GM12878 (cell line): ENCODE results near the gene FOXO1. TPM values are rescaled to one million over a fixed set of nuclear protein-coding genes. Genes with fewer than 3 reads are reported as not detected.

Experiments used
- ASH2L ChIP-seq: fragments of 300-600, 200-600 bp; sonication (generic); IDR thresholded peaks from 2 replicates; pipeline ENCODE4 v1.6.1; 2017; ENCODE audit warnings: low read depth, mild to moderate bottlenecking, borderline replicate concordance
- BACH1 ChIP-seq: fragments of 450-650 bp; IDR thresholded peaks from 2 replicates; pipeline ENCODE4 v1.6.1; 2017; ENCODE audit warnings: mild to moderate bottlenecking, borderline replicate concordance
- EGR1 ChIP-seq, 2 experiments: IDR thresholded peaks; 1 replicate in 1 of 2; 2 replicates in 1 of 2; pipeline ENCODE4 v1.6.1; 2011 to 2012; ENCODE audit warnings: low read depth in 2 of 2, low read length in 2 of 2, borderline replicate concordance in 1 of 2, mild to moderate bottlenecking in 1 of 2, moderate library complexity in 1 of 2
- EP300 ChIP-seq, 2 experiments: fragments of 150-350 bp in 1 of 2; IDR thresholded peaks; 2 replicates each; pipeline ENCODE4 v1.6.1; 2011 to 2012; ENCODE audit warnings: low read depth in 2 of 2, low read length in 2 of 2, borderline replicate concordance in 1 of 2, improper control_type of control experiment in 1 of 2, inconsistent platforms in 1 of 2; ENCODE audit not compliant: control insufficient read depth in 1 of 2
- ESRRA ChIP-seq: IDR thresholded peaks from 2 replicates; pipeline ENCODE4 v1.6.1; 2012; ENCODE audit warnings: mild to moderate bottlenecking, low read length, improper control_type of control experiment
- FOXM1 ChIP-seq: IDR thresholded peaks from 2 replicates; pipeline ENCODE4 v1.6.1; 2012; ENCODE audit warnings: low read depth, mild to moderate bottlenecking, inconsistent platforms, low read length, moderate library complexity
- HCFC1 ChIP-seq: fragments of 150-350 bp; IDR thresholded peaks from 2 replicates; pipeline ENCODE4 v1.6.1; 2014; ENCODE audit warnings: low read length
- HDGF ChIP-seq: fragments of 450-650 bp; IDR thresholded peaks from 2 replicates; pipeline ENCODE4 v1.6.1; 2016; ENCODE audit warnings: antibody characterized with exemption
- JUNB ChIP-seq: IDR thresholded peaks from 2 replicates; pipeline ENCODE4 v1.6.1; 2016; ENCODE audit warnings: antibody characterized with exemption, mild to moderate bottlenecking
- NRF1 ChIP-seq: conservative IDR thresholded peaks from 2 replicates; pipeline ENCODE4 v1.6.1; 2011; ENCODE audit warnings: mild to moderate bottlenecking, low read depth, low read length, improper control_type of control experiment
- PAX5 ChIP-seq: IDR thresholded peaks from 2 replicates; pipeline ENCODE4 v1.6.1; 2011; ENCODE audit warnings: low read depth, low read length, borderline replicate concordance
- POU2F2 ChIP-seq: IDR thresholded peaks from 3 replicates; pipeline ENCODE4 v1.6.1; 2011; ENCODE audit warnings: low read depth, mild to moderate bottlenecking, low read length, borderline replicate concordance
- RBBP5 ChIP-seq: fragments of 200-600 bp; sonication (generic); conservative IDR thresholded peaks from 2 replicates; pipeline ENCODE4 v1.6.1; 2016
- SMC3 ChIP-seq: IDR thresholded peaks from 2 replicates; pipeline ENCODE4 v1.6.1; 2011; ENCODE audit warnings: low read length, improper control_type of control experiment, borderline replicate concordance
- SP1 ChIP-seq: IDR thresholded peaks from one replicate; pipeline ENCODE4 v1.6.1; 2011; ENCODE audit warnings: low read depth, low read length
- SREBF1 ChIP-seq: IDR thresholded peaks from 2 replicates; pipeline ENCODE4 v1.6.1; 2012; ENCODE audit warnings: mild to moderate bottlenecking, low read length
- SUPT20H ChIP-seq: IDR thresholded peaks from 2 replicates; pipeline ENCODE4 v1.6.1; 2011; ENCODE audit warnings: low read depth, mild to moderate bottlenecking, low read length, moderate library complexity, borderline replicate concordance; ENCODE audit not compliant: control insufficient read depth
- SUZ12 ChIP-seq: fragments of 200-600 bp; sonication (generic); IDR thresholded peaks from one replicate; pipeline ENCODE4 v1.6.1; 2018; ENCODE audit warnings: antibody characterized with exemption, mild to moderate bottlenecking; ENCODE audit not compliant: unreplicated experiment
- TAF1 ChIP-seq: IDR thresholded peaks from 2 replicates; pipeline ENCODE4 v1.6.1; 2011; ENCODE audit warnings: mild to moderate bottlenecking, low read depth, low read length, borderline replicate concordance
- ZNF207 ChIP-seq: fragments of 450-650 bp; IDR thresholded peaks from 2 replicates; pipeline ENCODE4 v1.6.1; 2014; ENCODE audit warnings: antibody characterized with exemption, mild to moderate bottlenecking, borderline replicate concordance
- ZNF622 ChIP-seq: fragments of 450-650 bp; IDR thresholded peaks from 2 replicates; pipeline ENCODE4 v1.6.1; 2017; ENCODE audit warnings: mild to moderate bottlenecking, inconsistent platforms
- polyA plus RNA-seq, 11 experiments: library from polyadenylated mRNA; depleted of rRNA in 4 of 11; unstranded in 6 of 11; stranded (reverse) in 5 of 11; fragments of >200 nt; fragmentation: Nextera tagmentation in 4 of 11; fragmentation: Illumina TruSeq in 1 of 11; extraction: Ambion mirVana in 4 of 11; extraction: Trizol in 1 of 11; gene quantifications; 1 replicate in 1 of 11; 2 replicates in 10 of 11; pipeline versions ENCODE4 v1.2.1 to v1.2.3, GENCODE V29; 2011 to 2016; ENCODE audit warnings: inconsistent platforms in 2 of 11, missing spikeins in 2 of 11, low read depth in 1 of 11
- total RNA-seq, 4 experiments: library from RNA; depleted of rRNA in 3 of 4; stranded (reverse); fragments of >200 nt in 3 of 4; fragmentation: Illumina TruSeq in 1 of 4; extraction: Trizol in 1 of 4; gene quantifications; 2 replicates each; pipeline versions ENCODE4 v1.2.1 to v1.2.3, GENCODE V29; 2013 to 2021
- TF ChIP-seq, protein P1 (sequence below): IDR thresholded peaks from 2 replicates; pipeline ENCODE4 v1.6.1; 2012; ENCODE audit warnings: improper control_type of control experiment, low read depth, low read length; ENCODE audit not compliant: insufficient replicate concordance
- TF ChIP-seq, protein P2 (sequence below): IDR thresholded peaks from 2 replicates; pipeline ENCODE4 v1.6.1; 2012; ENCODE audit warnings: low read depth, low read length, improper control_type of control experiment
- TF ChIP-seq, protein P3 (sequence below): fragments of 450-650 bp; IDR thresholded peaks from 2 replicates; pipeline ENCODE4 v1.6.1; 2018; ENCODE audit warnings: borderline replicate concordance, mild to moderate bottlenecking; ENCODE audit not compliant: partially characterized antibody

FOXO1 gene
- total and polyA plus RNA-seq, 10 of the 15 experiments (the other 5 are each of a cell fraction or from before 2014, with no cell fraction given), result 0.58 to 8.3 (median 0.88) TPM

DNA sequence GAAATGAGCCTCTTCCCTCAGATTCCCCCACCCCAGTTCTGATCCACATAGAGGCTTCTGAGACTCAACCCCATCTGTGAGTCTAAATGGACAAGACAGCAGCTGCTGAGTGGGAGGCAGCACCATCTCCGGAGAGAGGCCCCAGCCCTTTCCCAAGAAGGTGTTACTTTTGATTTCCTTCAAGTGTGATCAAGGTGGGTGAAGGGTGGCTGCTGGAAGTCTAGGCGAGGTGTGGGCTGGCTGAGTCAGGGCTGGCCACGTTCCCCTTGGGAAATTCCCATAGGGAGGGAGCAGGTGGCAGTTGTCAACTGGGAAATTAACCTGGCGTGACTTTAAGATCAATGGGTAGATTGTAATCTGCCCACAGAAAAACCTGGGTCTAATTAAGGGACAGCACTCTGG lies 148.0 kb downstream of the FOXO1 start (continued):
- TF ChIP-seq, protein P1, sequence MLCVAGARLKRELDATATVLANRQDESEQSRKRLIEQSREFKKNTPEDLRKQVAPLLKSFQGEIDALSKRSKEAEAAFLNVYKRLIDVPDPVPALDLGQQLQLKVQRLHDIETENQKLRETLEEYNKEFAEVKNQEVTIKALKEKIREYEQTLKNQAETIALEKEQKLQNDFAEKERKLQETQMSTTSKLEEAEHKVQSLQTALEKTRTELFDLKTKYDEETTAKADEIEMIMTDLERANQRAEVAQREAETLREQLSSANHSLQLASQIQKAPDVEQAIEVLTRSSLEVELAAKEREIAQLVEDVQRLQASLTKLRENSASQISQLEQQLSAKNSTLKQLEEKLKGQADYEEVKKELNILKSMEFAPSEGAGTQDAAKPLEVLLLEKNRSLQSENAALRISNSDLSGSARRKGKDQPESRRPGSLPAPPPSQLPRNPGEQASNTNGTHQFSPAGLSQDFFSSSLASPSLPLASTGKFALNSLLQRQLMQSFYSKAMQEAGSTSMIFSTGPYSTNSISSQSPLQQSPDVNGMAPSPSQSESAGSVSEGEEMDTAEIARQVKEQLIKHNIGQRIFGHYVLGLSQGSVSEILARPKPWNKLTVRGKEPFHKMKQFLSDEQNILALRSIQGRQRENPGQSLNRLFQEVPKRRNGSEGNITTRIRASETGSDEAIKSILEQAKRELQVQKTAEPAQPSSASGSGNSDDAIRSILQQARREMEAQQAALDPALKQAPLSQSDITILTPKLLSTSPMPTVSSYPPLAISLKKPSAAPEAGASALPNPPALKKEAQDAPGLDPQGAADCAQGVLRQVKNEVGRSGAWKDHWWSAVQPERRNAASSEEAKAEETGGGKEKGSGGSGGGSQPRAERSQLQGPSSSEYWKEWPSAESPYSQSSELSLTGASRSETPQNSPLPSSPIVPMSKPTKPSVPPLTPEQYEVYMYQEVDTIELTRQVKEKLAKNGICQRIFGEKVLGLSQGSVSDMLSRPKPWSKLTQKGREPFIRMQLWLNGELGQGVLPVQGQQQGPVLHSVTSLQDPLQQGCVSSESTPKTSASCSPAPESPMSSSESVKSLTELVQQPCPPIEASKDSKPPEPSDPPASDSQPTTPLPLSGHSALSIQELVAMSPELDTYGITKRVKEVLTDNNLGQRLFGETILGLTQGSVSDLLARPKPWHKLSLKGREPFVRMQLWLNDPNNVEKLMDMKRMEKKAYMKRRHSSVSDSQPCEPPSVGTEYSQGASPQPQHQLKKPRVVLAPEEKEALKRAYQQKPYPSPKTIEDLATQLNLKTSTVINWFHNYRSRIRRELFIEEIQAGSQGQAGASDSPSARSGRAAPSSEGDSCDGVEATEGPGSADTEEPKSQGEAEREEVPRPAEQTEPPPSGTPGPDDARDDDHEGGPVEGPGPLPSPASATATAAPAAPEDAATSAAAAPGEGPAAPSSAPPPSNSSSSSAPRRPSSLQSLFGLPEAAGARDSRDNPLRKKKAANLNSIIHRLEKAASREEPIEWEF, result no peak
- TF ChIP-seq EP300 (IDR thresholded peaks at IDR 0.05; ENCODE audit: borderline replicate concordance in 1 of 2, control insufficient read depth in 1 of 2, low read depth in 2 of 2, low read length in 2 of 2), result peak; percentile 81 to 87; a peak in 3 of 4 replicates
- TF ChIP-seq ASH2L, result no peak
- TF ChIP-seq RBBP5, result no peak
- TF ChIP-seq NRF1, result no peak
- TF ChIP-seq SP1, result peak; percentile 38
- TF ChIP-seq, protein P2, sequence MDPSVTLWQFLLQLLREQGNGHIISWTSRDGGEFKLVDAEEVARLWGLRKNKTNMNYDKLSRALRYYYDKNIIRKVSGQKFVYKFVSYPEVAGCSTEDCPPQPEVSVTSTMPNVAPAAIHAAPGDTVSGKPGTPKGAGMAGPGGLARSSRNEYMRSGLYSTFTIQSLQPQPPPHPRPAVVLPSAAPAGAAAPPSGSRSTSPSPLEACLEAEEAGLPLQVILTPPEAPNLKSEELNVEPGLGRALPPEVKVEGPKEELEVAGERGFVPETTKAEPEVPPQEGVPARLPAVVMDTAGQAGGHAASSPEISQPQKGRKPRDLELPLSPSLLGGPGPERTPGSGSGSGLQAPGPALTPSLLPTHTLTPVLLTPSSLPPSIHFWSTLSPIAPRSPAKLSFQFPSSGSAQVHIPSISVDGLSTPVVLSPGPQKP, result no peak
- TF ChIP-seq ESRRA, result no peak
- TF ChIP-seq SUPT20H, result no peak
- peak; percentile 96; the same call in 1 of the 2 replicates for TF ChIP-seq PAX5
- TF ChIP-seq BACH1, result 0 out of 2 replicates have a peak, but pooled peaks have one; percentile 34
- TF ChIP-seq JUNB, result no peak
- peak; percentile 77 for TF ChIP-seq FOXM1
- TF ChIP-seq SUZ12, result no peak
- TF ChIP-seq SMC3, result no peak
- TF ChIP-seq EGR1 (IDR thresholded peaks at IDR 0.05; ENCODE audit: borderline replicate concordance in 1 of 2, low read depth in 2 of 2, low read length in 2 of 2), result 0 out of 3 replicates have a peak, but pooled peaks of 1 of the 2 experiments have one; percentile 39
- TF ChIP-seq SREBF1, result no peak
- TF ChIP-seq POU2F2, result peak; percentile 45; the same call in 1 of the 3 replicates
- TF ChIP-seq ZNF622, result no peak
- TF ChIP-seq TAF1, result 0 out of 2 replicates have a peak, but pooled peaks have one; percentile 30
- TF ChIP-seq HCFC1, result no peak
- 0 out of 2 replicates have a peak, but pooled peaks have one; percentile 26 for TF ChIP-seq ZNF207
- no peak for TF ChIP-seq HDGF
- TF ChIP-seq, protein P3, sequence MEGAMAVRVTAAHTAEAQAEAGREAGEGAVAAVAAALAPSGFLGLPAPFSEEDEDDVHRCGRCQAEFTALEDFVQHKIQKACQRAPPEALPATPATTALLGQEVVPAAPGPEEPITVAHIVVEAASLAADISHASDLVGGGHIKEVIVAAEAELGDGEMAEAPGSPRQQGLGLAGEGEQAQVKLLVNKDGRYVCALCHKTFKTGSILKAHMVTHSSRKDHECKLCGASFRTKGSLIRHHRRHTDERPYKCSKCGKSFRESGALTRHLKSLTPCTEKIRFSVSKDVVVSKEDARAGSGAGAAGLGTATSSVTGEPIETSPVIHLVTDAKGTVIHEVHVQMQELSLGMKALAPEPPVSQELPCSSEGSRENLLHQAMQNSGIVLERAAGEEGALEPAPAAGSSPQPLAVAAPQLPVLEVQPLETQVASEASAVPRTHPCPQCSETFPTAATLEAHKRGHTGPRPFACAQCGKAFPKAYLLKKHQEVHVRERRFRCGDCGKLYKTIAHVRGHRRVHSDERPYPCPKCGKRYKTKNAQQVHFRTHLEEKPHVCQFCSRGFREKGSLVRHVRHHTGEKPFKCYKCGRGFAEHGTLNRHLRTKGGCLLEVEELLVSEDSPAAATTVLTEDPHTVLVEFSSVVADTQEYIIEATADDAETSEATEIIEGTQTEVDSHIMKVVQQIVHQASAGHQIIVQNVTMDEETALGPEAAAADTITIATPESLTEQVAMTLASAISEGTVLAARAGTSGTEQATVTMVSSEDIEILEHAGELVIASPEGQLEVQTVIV, result no peak
